SK-MEL-5 (cell line): ENCODE measurements around the gene CCDC85A. TPM values are rescaled to one million over a fixed set of nuclear protein-coding genes. Genes with fewer than 3 reads are reported as not detected.

Experiments
- DNase-seq: peaks from one replicate; pipeline ENCODE4 v3.0.0-alpha.2; 2016; ENCODE audit warnings: low read depth, low spot score
- in situ Hi-C: cut with HindIII; loops from 2 replicates; pipeline ENCODE4 v1.10.0; 2016; ENCODE audit warnings: low sequenced_read_pairs, high pct_unique_total_duplicates, low pct_unique_long_range_greater_than_20kb
- small RNA-seq, 2 experiments: library from RNA; depleted of rRNA; stranded (forward); fragments of <200 nt; gene quantifications; one replicate each; pipeline ENCODE3, GENCODE V24; 2014
- total RNA-seq: library from RNA; depleted of rRNA; stranded (reverse); fragments of >200 nt; shearing (Covaris generic); gene quantifications from 2 replicates; pipeline ENCODE4 v1.2.3, GENCODE V29; 2014

Gene CCDC85A
- total RNA-seq, 1 experiment from 2014 or later: not detected

DNA sequence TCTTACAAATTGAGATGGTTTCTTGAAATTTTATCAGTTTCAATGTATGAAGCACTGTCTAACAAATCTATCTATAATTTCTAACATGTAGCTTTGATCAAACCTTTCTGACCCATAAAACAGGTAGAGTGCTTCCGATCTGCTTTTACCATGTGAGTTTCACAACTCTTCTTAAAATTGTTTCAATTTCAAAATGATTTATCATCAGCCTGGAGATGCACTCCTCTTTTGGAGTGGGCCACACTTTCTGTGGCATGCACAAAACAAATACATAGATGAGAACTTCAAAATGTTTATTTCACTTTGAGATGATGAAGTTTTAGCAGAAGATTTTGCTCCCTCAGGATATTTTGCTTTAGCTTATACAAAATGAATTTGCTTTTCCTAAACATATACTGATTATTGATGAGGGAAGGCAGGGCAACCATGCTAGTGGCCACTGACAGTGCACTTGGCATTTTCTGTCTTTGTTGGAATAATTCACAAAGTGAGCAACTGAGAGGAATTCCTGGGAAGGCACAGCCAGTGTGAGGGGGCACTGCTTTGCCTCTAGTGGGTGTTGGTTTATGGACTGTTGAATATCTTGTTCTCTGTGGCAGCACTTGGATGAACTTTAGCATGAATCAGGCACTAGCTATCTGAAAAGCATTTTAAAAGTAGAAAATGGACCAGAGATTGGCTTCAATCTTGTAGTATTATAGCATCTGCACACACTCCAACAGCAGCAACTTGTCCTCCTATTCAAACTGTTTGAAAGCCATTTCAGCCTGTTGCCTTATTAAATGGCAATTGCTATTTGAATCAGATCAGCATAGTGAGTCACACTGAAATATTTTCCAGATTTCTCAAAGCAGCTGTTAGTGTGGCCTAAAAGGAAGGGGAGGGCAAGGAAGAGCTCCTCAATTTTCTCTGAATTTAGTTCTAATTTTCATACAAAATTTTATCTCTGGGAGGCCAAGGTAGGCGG lies 193.2 kb downstream of the CCDC85A start:
- DNase-seq: no peak
- in situ Hi-C loops: no loop called here

DNA sequence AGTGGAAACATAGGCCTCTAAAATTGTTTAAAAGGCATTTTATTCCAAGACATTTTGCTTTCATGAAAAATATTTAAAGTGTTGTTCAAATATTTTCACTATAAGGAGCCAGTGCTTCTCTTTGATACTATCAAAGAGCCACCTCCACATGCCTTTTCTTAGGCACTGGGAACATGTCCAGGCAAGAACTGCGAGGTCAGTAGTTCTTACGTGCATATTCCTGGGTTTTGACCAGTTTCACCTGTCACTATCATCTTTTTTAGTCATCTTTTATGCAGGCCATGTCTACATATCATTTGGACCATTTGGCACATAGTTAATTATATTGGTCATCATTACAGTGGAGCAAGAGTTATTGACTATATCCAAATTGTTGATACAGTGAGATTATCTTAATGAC lies 195.3 kb downstream of the CCDC85A start:
- in situ Hi-C loops: no loop called here
- DNase-seq: no peak

DNA sequence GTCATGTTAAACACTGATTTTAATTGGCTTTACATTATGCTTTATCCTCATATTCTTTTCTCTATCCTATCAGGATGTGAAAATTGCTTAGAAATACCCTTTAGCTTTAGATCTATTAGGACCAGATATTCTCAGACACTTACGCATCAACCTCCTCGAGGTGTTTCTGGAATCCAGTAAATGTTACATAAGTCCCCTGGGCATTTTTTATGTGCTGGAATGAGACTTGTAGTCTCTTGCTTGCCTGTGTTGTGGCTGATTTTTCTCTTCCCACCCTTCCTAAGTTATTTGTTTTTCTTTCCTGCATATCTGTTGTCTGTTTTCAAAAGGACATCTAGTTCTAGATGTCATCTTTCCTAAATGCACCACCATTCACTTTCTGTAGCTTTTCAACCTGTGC lies 197.1 kb downstream of the CCDC85A start:
- in situ Hi-C loops: no loop called here
- DNase-seq: no peak

DNA sequence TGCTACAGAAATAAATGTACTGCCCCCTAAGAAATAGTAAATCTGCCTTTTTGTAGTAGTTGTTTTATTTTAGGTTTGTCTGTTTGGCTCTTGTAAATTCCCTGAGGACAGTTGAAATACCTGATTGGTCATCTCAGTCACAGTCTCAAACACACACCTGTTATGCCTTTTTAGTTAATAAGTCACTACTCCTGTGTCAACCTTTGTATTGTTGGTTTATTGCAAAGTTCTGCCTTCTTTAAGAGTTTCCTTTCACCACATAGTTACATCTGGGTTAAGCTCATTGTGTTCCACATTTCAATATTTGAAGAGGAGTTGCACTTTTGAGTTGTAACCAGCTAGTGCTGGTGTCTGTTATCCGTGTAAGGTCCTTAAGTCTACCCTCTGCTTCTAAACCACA lies 198.7 kb downstream of the CCDC85A start:
- in situ Hi-C loops: no loop called here
- no peak for DNase-seq

DNA sequence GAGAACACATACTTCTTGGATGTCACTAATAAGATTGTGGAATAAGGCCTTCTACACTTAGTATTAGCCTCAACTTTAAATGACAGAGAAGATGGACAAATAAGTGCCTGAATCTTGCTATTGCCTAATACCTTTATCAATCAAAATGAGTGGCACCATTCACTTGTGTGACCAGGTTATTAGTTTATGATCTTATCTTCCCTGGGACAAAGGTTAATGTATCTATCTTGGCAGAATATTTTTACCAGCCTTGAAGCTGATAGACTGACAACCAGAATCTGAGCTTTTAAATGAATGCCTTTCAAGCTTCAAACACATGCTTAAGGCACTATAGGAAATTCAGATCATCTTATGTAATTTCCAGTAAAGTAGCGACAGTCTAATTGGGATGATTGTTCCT lies 202.9 kb downstream of the CCDC85A start:
- in situ Hi-C loops: no loop called here

DNA sequence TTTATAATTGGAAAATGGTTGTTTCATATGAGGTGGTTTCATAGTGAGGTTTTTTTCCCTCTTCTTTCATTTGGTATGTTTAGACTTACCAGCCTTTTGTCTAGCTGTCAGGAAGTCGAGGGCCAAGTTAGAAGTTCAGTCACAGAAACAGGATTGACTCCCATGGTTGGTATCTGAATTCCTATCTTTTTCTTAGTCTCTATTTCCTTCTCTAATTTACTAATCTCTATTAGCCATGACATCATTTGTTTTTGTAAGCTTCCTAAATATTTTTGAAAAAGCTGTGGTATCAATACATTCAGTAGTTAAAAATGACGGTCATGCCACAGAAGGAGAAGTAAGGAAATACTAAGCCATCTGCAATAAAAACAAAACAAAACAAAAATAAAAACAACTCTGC lies 206.9 kb downstream of the CCDC85A start:
- in situ Hi-C loops: no loop called here
- DNase-seq: no peak

More for the DNA sequence above, 202.9 kb downstream of the CCDC85A start:
- DNase-seq: no peak

DNA sequence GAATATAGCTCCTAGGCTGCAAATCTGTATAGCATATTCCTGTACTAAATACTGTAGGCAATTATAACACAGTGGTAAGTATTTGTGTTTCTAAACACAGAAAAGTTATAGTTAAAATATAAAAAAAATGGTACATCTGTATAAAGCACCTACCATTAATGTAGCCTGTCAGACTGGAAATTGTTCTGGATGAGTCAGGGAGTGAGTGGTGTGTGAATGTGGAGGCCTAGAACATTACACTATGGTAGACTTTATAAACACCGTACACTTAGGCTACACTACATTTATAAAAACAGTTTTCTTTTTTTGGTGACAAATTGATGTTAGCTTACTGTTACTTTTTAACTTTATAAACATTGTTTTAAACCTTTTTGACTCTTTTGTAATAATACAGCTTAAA lies 226.3 kb downstream of the CCDC85A start:
- in situ Hi-C loops: no loop called here
- DNase-seq: no peak

DNA sequence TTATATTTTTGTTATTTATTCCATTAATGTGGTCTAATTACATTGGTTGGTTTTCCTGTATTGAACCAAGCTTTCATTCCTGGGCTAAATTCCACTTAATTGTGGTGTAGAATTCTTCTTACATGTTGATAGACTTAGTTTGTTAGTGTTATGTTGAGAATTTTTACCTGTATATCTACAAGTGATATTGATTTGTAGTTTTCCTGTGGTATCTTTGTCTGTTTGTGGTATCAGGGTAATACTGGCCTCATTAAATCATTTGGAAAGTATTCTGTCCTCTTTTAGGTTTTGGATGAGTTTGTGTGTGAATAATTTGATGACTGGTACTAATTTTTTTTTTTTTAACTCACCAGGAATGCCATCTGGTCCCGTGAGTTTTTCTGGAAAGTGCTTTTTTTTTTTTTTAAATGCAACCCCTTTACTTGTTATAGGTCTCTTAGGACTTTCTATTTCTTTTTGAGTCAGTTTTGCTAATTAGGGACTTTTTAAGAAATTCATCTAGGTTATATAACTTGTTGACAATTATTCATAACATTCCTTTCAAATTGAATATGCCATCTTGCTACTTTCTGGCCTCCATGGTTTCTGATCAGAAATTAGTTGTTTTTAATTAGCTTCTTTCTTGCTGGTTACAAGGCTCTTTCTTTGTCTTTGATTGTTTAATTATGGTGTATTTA lies 232.8 kb downstream of the CCDC85A start:
- in situ Hi-C loops: no loop called here
- no peak for DNase-seq

Small RNAs within 50 kb of the gene (small RNA-seq; reads per million reads assigned to genes)
- 0.04 to 0.14 reads per million in 2 experiments for gene RNA5SP93
